HG02623 (cell line): Measurements from ENCODE around the gene KIAA0753.
A peak's percentile ranks its signal among the peaks of the same experiment; 100 is the strongest.
"Not testable (repeated sequence)": the region's sequence is repeated elsewhere in the genome, so short reads cannot be mapped to it uniquely, and the experiment has no call there.

Experiments
- ATAC-seq: cut with Tn5 transposase; IDR thresholded peaks from one replicate; pipeline ENCODE4 v1.9.1; 2021; ENCODE audit warnings: moderate library complexity; ENCODE audit not compliant: unreplicated experiment

Gene KIAA0753

GRCh38 chr17:6669479-6670212, 29.1 kb upstream of the KIAA0753 start:
- no peak for ATAC-seq

- no peak for ATAC-seq
Observed at GRCh38 chr17:6668727-6669425, 28.4 kb upstream of the KIAA0753 start.

- ATAC-seq = no peak
Observed at GRCh38 chr17:6668219-6668618, 27.7 kb upstream of the KIAA0753 start.

GRCh38 chr17:6667516-6667915, 27.0 kb upstream of the KIAA0753 start:
- ATAC-seq = no peak

- no peak for ATAC-seq
Observed at GRCh38 chr17:6666557-6666956, 26.0 kb upstream of the KIAA0753 start.

- ATAC-seq = no peak
Observed at GRCh38 chr17:6666077-6666521, 25.6 kb upstream of the KIAA0753 start.

GRCh38 chr17:6663200-6663599, 22.7 kb upstream of the KIAA0753 start:
- ATAC-seq = not testable (repeated sequence)

GRCh38 chr17:6661464-6661848, 20.9 kb upstream of the KIAA0753 start:
- no peak for ATAC-seq

GRCh38 chr17:6660805-6661463, 20.4 kb upstream of the KIAA0753 start:
- peak; percentile 81 for ATAC-seq

- ATAC-seq = no peak
Observed at GRCh38 chr17:6660101-6660500, 19.6 kb upstream of the KIAA0753 start.

GRCh38 chr17:6658411-6658810, 17.9 kb upstream of the KIAA0753 start:
- ATAC-seq = not testable (repeated sequence)

GRCh38 chr17:6657633-6658287, 17.2 kb upstream of the KIAA0753 start:
- no peak for ATAC-seq

GRCh38 chr17:6656797-6657632, 16.5 kb upstream of the KIAA0753 start:
- not testable (repeated sequence) for ATAC-seq

GRCh38 chr17:6655732-6656361, 15.3 kb upstream of the KIAA0753 start:
- not testable (repeated sequence) for ATAC-seq

GRCh38 chr17:6654841-6655731, 14.6 kb upstream of the KIAA0753 start:
- ATAC-seq = no peak

- ATAC-seq = peak; percentile 16
Observed at GRCh38 chr17:6651919-6652452, 11.5 kb upstream of the KIAA0753 start.

- peak; percentile 90 for ATAC-seq
Observed at GRCh38 chr17:6651354-6651918, 10.9 kb upstream of the KIAA0753 start, which contains the start of the genes C17orf100 and MED31. C17orf100 (plus strand) TSS chr17:6651762; CDS start chr17:6651914, 152 bp downstream. MED31 (minus strand) TSS chr17:6651605; CDS start chr17:6651528, 77 bp downstream.

GRCh38 chr17:6648181-6648580, 7.7 kb upstream of the KIAA0753 start:
- ATAC-seq = no peak
